OCI-LY3 (cell line): ENCODE results near the gene C20orf173.
"Not testable (repeated sequence)": the region's sequence is repeated elsewhere in the genome, so short reads cannot be mapped to it uniquely, and the experiment has no call there.

Experiments
- EZH2phosphoT487 ChIP-seq: fragments of 200-600 bp; shearing (Covaris generic); IDR thresholded peaks from 2 replicates; pipeline ENCODE4 v1.6.1; 2018; ENCODE audit warnings: antibody characterized with exemption, mixed run types, low read depth
- TF ChIP-seq, protein P1 (sequence below): fragments of 200-600, 300-600 bp; sonication (generic); IDR thresholded peaks from 2 replicates; pipeline ENCODE4 v1.5.1; 2014; ENCODE audit warnings: antibody characterized with exemption, low read length, low read depth

DNA sequence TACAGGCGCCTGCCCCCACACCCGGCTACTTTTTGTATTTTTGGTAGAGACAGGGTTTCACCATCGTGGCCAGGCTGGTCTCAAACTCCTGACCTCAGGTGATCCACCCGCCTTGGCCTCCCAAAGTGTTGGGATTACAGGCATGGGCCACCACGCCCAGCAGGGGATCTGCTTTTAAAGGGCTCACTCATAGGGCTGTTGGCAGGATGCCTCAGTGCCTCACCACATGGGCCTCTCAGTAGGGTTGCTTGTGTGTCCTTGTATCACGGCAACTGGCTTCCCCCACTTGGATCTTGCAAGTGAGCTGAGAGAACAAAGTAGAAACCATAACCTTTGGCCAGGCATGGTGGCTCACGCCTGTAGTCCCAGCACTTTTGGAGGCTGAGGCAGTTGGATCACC, 15.5 kb upstream of the C20orf173 start:
- TF ChIP-seq, protein P1, sequence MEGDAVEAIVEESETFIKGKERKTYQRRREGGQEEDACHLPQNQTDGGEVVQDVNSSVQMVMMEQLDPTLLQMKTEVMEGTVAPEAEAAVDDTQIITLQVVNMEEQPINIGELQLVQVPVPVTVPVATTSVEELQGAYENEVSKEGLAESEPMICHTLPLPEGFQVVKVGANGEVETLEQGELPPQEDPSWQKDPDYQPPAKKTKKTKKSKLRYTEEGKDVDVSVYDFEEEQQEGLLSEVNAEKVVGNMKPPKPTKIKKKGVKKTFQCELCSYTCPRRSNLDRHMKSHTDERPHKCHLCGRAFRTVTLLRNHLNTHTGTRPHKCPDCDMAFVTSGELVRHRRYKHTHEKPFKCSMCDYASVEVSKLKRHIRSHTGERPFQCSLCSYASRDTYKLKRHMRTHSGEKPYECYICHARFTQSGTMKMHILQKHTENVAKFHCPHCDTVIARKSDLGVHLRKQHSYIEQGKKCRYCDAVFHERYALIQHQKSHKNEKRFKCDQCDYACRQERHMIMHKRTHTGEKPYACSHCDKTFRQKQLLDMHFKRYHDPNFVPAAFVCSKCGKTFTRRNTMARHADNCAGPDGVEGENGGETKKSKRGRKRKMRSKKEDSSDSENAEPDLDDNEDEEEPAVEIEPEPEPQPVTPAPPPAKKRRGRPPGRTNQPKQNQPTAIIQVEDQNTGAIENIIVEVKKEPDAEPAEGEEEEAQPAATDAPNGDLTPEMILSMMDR: not testable (repeated sequence)
- not testable (repeated sequence) for TF ChIP-seq EZH2phosphoT487
